Activated T-cell treated with anti-CD3 and anti-CD28 coated beads, Interleukin-2, amount 50 U/mL, for 1 hour (primary cell): ENCODE data around the gene KIAA0319L.

Experiments
- DNase-seq: peaks from one replicate; pipeline ENCODE4 v3.0.0-alpha.2; 2020

Gene KIAA0319L

GRCh38 chr1:35441926-35442579 is 115.2 kb downstream of the KIAA0319L start:
- no peak for DNase-seq

- DNase-seq: no peak
These were observed 117.6 kb downstream of the KIAA0319L start for GRCh38 chr1:35439626-35440025.

GRCh38 chr1:35437200-35437599 is 120.0 kb downstream of the KIAA0319L start:
- DNase-seq: no peak

- no peak for DNase-seq
These were observed 121.1 kb downstream of the KIAA0319L start for GRCh38 chr1:35436078-35436477.

GRCh38 chr1:35434703-35435102 is 122.5 kb downstream of the KIAA0319L start:
- DNase-seq: no peak

GRCh38 chr1:35433714-35434113 is 123.5 kb downstream of the KIAA0319L start:
- DNase-seq: no peak

GRCh38 chr1:35432231-35432630 is 125.0 kb downstream of the KIAA0319L start:
- no peak for DNase-seq

- no peak for DNase-seq
These were observed 126.0 kb downstream of the KIAA0319L start for GRCh38 chr1:35431173-35431599.

- DNase-seq: no peak
These were observed 126.4 kb downstream of the KIAA0319L start for GRCh38 chr1:35430762-35431161.

GRCh38 chr1:35428360-35428759 is 128.8 kb downstream of the KIAA0319L start:
- no peak for DNase-seq

GRCh38 chr1:35426097-35426586 is 131.1 kb downstream of the KIAA0319L start:
- no peak for DNase-seq

GRCh38 chr1:35408925-35409324 is 148.3 kb downstream of the KIAA0319L start:
- no peak for DNase-seq

- no peak for DNase-seq
These were observed 149.5 kb downstream of the KIAA0319L start for GRCh38 chr1:35407743-35408142.

- no peak for DNase-seq
These were observed 151.1 kb downstream of the KIAA0319L start for GRCh38 chr1:35406103-35406502.

- no peak for DNase-seq
These were observed 156.2 kb downstream of the KIAA0319L start for GRCh38 chr1:35401049-35401448.

GRCh38 chr1:35398739-35399138 is 158.5 kb downstream of the KIAA0319L start:
- DNase-seq: no peak

GRCh38 chr1:35394386-35394785 is 162.8 kb downstream of the KIAA0319L start:
- no peak for DNase-seq

GRCh38 chr1:35390600-35391494 is 166.4 kb downstream of the KIAA0319L start:
- no peak for DNase-seq

- DNase-seq: no peak
These were observed 170.2 kb downstream of the KIAA0319L start for GRCh38 chr1:35386959-35387358.

- no peak for DNase-seq
These were observed 170.9 kb downstream of the KIAA0319L start for GRCh38 chr1:35386290-35386689.
